DOHH2 (cell line): ENCODE data around the gene WDR64.

Source experiments
- H3F3A ChIP-seq: fragments of 200-600 bp; sonication (generic), shearing (Covaris generic); 2 replicates; pipeline ENCODE4 v1.6.0; 2016; ENCODE audit warnings: antibody characterized with exemption, mild to moderate bottlenecking; ENCODE audit not compliant: control insufficient read depth, insufficient read depth
- H3K27ac ChIP-seq: fragments of 200-600 bp; sonication (generic); 2 replicates; pipeline ENCODE4 v1.5.1; 2014; ENCODE audit warnings: low read depth, mild to moderate bottlenecking, low read length, moderate library complexity
- H3K27me3 ChIP-seq: fragments of 200-600 bp; sonication (generic); 2 replicates; pipeline ENCODE4 v1.6.1; 2014; ENCODE audit warnings: mild to moderate bottlenecking, low read length, mixed read lengths; ENCODE audit not compliant: control insufficient read depth
- H3K36me3 ChIP-seq: fragments of 200-600 bp; sonication (generic); 2 replicates; pipeline ENCODE4 v1.6.1; 2014; ENCODE audit warnings: mild to moderate bottlenecking, low read length, moderate library complexity, mixed read lengths; ENCODE audit not compliant: control insufficient read depth
- H3K4me1 ChIP-seq: fragments of 200-600 bp; sonication (generic); 2 replicates; pipeline ENCODE4 v1.6.1; 2014; ENCODE audit warnings: mild to moderate bottlenecking, low read length, mixed read lengths; ENCODE audit not compliant: control insufficient read depth
- H3K4me2 ChIP-seq: fragments of 200-600 bp; sonication (generic); 2 replicates; pipeline ENCODE4 v1.6.0; 2014; ENCODE audit warnings: mild to moderate bottlenecking, low read length, moderate library complexity
- H3K4me3 ChIP-seq: fragments of 200-600 bp; sonication (generic); 2 replicates; pipeline ENCODE4 v1.5.1; 2014; ENCODE audit warnings: mild to moderate bottlenecking, low read length, mixed read lengths
- H3K79me2 ChIP-seq: fragments of 200-600 bp; sonication (generic); 2 replicates; pipeline ENCODE4 v1.6.1; 2014; ENCODE audit warnings: mild to moderate bottlenecking, low read length, mixed read lengths; ENCODE audit not compliant: control insufficient read depth
- H3K9me2 ChIP-seq: fragments of 200-600 bp; sonication (generic); replicated peaks from 2 replicates; pipeline ENCODE4 v1.6.1; 2014; ENCODE audit warnings: mild to moderate bottlenecking, low read length, mixed read lengths; ENCODE audit not compliant: control insufficient read depth
- H3K9me3 ChIP-seq: fragments of 200-600 bp; sonication (generic); 2 replicates; pipeline ENCODE4 v1.6.1; 2014; ENCODE audit warnings: antibody characterized with exemption, low read length, mixed read lengths; ENCODE audit not compliant: control insufficient read depth, insufficient read depth
- H4K20me1 ChIP-seq: fragments of 200-600 bp; sonication (generic); 2 replicates; pipeline ENCODE4 v1.6.0; 2014; ENCODE audit warnings: low read depth, mild to moderate bottlenecking, antibody characterized with exemption, low read length, moderate library complexity; ENCODE audit not compliant: control insufficient read depth, insufficient read depth
- EZH2phosphoT487 ChIP-seq: fragments of 200-600 bp; sonication (generic); IDR thresholded peaks from 2 replicates; pipeline ENCODE4 v1.6.1; 2017; ENCODE audit warnings: borderline replicate concordance, mild to moderate bottlenecking, antibody characterized with exemption, low read length, moderate library complexity, mixed read lengths
- TF ChIP-seq, protein P1 (sequence below): fragments of 200-600 bp; sonication (generic); IDR thresholded peaks from one replicate; pipeline ENCODE4 v1.5.1; 2014; ENCODE audit warnings: antibody characterized with exemption, mild to moderate bottlenecking, low read depth, low read length; ENCODE audit not compliant: poor library complexity, severe bottlenecking

Gene WDR64

GRCh38 chr1:241606544-241606943, 45.5 kb upstream of the WDR64 start:
- H3K4me1 ChIP-seq = peaks cover 5% of the 10 kb centered on the region
- H3K9me3 ChIP-seq = no peaks in the 10 kb centered on the region
- H3K36me3 ChIP-seq = no peaks in the 10 kb centered on the region
- H3K27ac ChIP-seq = no peak overlapping the region
- H3K27me3 ChIP-seq = no peaks in the 10 kb centered on the region
- no peaks in the 10 kb centered on the region for H3F3A ChIP-seq
- H3K4me2 ChIP-seq = no peak overlapping the region
- H4K20me1 ChIP-seq = no peaks in the 10 kb centered on the region
- H3K4me3 ChIP-seq = no peak overlapping the region
- no peaks in the 10 kb centered on the region for H3K9me2 ChIP-seq
- no peaks in the 10 kb centered on the region for H3K79me2 ChIP-seq
- TF ChIP-seq, protein P1, sequence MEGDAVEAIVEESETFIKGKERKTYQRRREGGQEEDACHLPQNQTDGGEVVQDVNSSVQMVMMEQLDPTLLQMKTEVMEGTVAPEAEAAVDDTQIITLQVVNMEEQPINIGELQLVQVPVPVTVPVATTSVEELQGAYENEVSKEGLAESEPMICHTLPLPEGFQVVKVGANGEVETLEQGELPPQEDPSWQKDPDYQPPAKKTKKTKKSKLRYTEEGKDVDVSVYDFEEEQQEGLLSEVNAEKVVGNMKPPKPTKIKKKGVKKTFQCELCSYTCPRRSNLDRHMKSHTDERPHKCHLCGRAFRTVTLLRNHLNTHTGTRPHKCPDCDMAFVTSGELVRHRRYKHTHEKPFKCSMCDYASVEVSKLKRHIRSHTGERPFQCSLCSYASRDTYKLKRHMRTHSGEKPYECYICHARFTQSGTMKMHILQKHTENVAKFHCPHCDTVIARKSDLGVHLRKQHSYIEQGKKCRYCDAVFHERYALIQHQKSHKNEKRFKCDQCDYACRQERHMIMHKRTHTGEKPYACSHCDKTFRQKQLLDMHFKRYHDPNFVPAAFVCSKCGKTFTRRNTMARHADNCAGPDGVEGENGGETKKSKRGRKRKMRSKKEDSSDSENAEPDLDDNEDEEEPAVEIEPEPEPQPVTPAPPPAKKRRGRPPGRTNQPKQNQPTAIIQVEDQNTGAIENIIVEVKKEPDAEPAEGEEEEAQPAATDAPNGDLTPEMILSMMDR = no peak
- TF ChIP-seq EZH2phosphoT487 = no peak

DNA sequence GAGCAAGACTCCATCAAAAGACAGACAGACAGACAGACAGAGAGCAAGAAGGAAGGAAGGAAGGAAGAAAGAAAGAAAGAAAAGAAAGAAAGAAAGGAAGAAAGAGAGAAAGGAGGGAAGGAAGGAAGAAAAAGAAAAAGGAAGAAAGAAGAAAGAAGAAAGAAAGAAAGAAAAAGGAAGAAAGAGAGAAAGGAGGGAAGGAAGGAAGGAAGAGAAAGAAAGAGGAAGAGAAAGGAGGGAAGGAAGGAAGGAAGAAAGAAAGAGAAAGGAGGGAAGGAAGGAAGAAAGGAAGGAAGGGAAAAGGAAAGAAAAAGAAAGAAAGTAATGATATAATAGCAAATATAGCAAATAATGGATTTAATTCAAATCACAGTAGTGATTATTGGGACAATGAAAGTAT, 44.6 kb upstream of the WDR64 start:
- TF ChIP-seq, protein P1 = no peak
- H3K4me1 ChIP-seq = peaks cover 5% of the 10 kb centered on the region
- H3K27ac ChIP-seq = no peak overlapping the region

DNA sequence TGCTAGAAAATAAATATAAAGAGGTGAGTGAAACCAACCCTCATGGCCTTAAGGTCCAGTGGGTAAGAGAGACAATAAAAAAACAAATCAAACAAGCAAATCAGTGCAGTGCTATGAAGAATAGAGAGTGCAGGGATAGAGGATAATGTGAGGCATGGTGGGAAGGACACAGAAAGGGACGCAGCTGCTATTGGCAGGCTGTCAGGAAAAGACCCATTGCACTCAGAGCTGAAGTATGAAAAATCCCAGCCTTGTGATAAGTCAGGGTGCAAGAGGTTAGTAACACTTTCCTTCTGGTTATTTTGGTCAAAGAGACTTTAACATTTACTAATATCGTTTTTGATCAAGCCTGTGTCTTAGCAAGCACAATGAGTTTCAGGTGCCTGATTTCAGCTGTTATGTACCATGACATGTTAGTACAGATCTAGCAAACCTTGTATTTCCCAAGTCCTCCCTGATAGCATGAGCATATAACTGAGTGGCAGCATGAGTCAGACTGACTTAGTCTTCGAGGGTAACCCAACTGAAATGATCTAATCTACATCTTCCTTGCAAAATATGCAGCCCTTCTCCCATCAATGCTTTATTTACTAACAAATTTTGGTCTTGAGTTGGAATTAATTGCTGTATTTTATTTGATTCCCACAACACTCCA, 43.6 kb upstream of the WDR64 start:
- no peaks in the 10 kb centered on the region for H4K20me1 ChIP-seq
- H3K27me3 ChIP-seq = no peaks in the 10 kb centered on the region
- H3K79me2 ChIP-seq = no peaks in the 10 kb centered on the region
- TF ChIP-seq, protein P1 = no peak
- no peak for TF ChIP-seq EZH2phosphoT487
- peaks cover 5% of the 10 kb centered on the region for H3K4me1 ChIP-seq
- no peak overlapping the region for H3K27ac ChIP-seq
- no peak overlapping the region for H3K4me3 ChIP-seq
- no peaks in the 10 kb centered on the region for H3K9me3 ChIP-seq
- H3K36me3 ChIP-seq = no peaks in the 10 kb centered on the region
- H3K4me2 ChIP-seq = no peak overlapping the region
- no peaks in the 10 kb centered on the region for H3K9me2 ChIP-seq
- no peaks in the 10 kb centered on the region for H3F3A ChIP-seq

More for the DNA sequence above, 44.6 kb upstream of the WDR64 start:
- Histone ChIP-seq H3K9me3 (no peaks in the 10 kb centered on the region), H3K4me2 (no peak overlapping the region), H3F3A (no peaks in the 10 kb centered on the region), H3K79me2 (no peaks in the 10 kb centered on the region), H3K9me2 (no peaks in the 10 kb centered on the region), H4K20me1 (no peaks in the 10 kb centered on the region), H3K36me3 (no peaks in the 10 kb centered on the region), H3K4me3 (no peak overlapping the region), H3K27me3 (no peaks in the 10 kb centered on the region)
